H9 (cell line): ENCODE measurements around the gene ZIC4. TPM values are rescaled to one million over a fixed set of nuclear protein-coding genes. Genes with fewer than 3 reads are reported as not detected.

ENCODE experiments used
- DNase-seq: peaks from one replicate; pipeline ENCODE4 v3.0.0-alpha.2; 2017
- H2AFZ ChIP-seq: one replicate; pipeline ENCODE4 v1.6.1; 2013; ENCODE audit warnings: mild to moderate bottlenecking, low read length, control low read depth, moderate library complexity
- H2AK5ac ChIP-seq: 2 replicates; pipeline ENCODE4 v1.6.1; 2013; ENCODE audit warnings: low read length, control low read depth, mixed read lengths; ENCODE audit not compliant: insufficient read length
- H2BK120ac ChIP-seq: one replicate; pipeline ENCODE4 v1.6.1; 2013; ENCODE audit warnings: low read depth, mild to moderate bottlenecking, low read length, control low read depth, inconsistent platforms; ENCODE audit not compliant: poor library complexity, severe bottlenecking
- H2BK12ac ChIP-seq: 2 replicates; pipeline ENCODE4 v1.6.1; 2013; ENCODE audit warnings: low read length, control low read depth, mixed read lengths, low read depth; ENCODE audit not compliant: insufficient read length
- H2BK15ac ChIP-seq: 2 replicates; pipeline ENCODE4 v1.6.1; 2013; ENCODE audit warnings: low read depth, low read length, control low read depth
- H2BK20ac ChIP-seq: one replicate; pipeline ENCODE4 v1.6.1; 2013; ENCODE audit warnings: low read depth, mild to moderate bottlenecking, low read length, control low read depth, inconsistent platforms; ENCODE audit not compliant: poor library complexity, severe bottlenecking
- H2BK5ac ChIP-seq: 2 replicates; pipeline ENCODE4 v1.6.1; 2013; ENCODE audit warnings: low read length, control low read depth, mixed read lengths; ENCODE audit not compliant: insufficient read length
- H3K14ac ChIP-seq: 2 replicates; pipeline ENCODE4 v1.6.1; 2013; ENCODE audit warnings: low read length, control low read depth; ENCODE audit not compliant: insufficient read depth
- H3K18ac ChIP-seq: 2 replicates; pipeline ENCODE4 v1.6.1; 2013; ENCODE audit warnings: low read depth, mild to moderate bottlenecking, mixed read lengths, low read length, control low read depth; ENCODE audit not compliant: insufficient read length
- H3K23ac ChIP-seq: 2 replicates; pipeline ENCODE4 v1.6.1; 2013; ENCODE audit warnings: low read length, control low read depth, mixed read lengths, low read depth; ENCODE audit not compliant: insufficient read length
- H3K23me2 ChIP-seq: 2 replicates; pipeline ENCODE4 v1.6.1; 2013; ENCODE audit warnings: low read depth, mild to moderate bottlenecking, mixed read lengths, low read length, control low read depth; ENCODE audit not compliant: insufficient read length, poor library complexity, severe bottlenecking
- H3K27ac ChIP-seq: 2 replicates; pipeline ENCODE4 v1.5.1; 2013; ENCODE audit warnings: low read length, control low read depth, mixed read lengths, low read depth; ENCODE audit not compliant: insufficient read length
- H3K27me3 ChIP-seq: 2 replicates; pipeline ENCODE4 v1.6.1; 2013; ENCODE audit warnings: low read length, control low read depth, inconsistent platforms; ENCODE audit not compliant: insufficient read depth
- H3K4ac ChIP-seq: 2 replicates; pipeline ENCODE4 v1.6.1; 2013; ENCODE audit warnings: low read depth, mild to moderate bottlenecking, control low read depth, inconsistent platforms, low read length, moderate library complexity
- H3K4me1 ChIP-seq: 2 replicates; pipeline ENCODE4 v1.6.1; 2013; ENCODE audit warnings: low read length, control low read depth, inconsistent platforms; ENCODE audit not compliant: insufficient read depth
- H3K4me2 ChIP-seq: 2 replicates; pipeline ENCODE4 v1.6.1; 2013; ENCODE audit warnings: low read length, control low read depth, mixed read lengths; ENCODE audit not compliant: insufficient read length, insufficient read depth
- H3K56ac ChIP-seq: 2 replicates; pipeline ENCODE4 v1.6.1; 2013; ENCODE audit warnings: low read depth, mild to moderate bottlenecking, mixed read lengths, low read length, control low read depth; ENCODE audit not compliant: insufficient read length
- H3K79me1 ChIP-seq: 2 replicates; pipeline ENCODE4 v1.6.1; 2013; ENCODE audit warnings: low read depth, mild to moderate bottlenecking, moderate library complexity, low read length, control low read depth, inconsistent platforms; ENCODE audit not compliant: insufficient read depth, poor library complexity, severe bottlenecking
- H3K79me2 ChIP-seq: 2 replicates; pipeline ENCODE4 v1.6.1; 2013; ENCODE audit warnings: low read length, control low read depth, inconsistent platforms; ENCODE audit not compliant: insufficient read depth
- H3K9ac ChIP-seq: 2 replicates; pipeline ENCODE4 v1.6.1; 2013; ENCODE audit warnings: low read length, control low read depth, mixed read lengths; ENCODE audit not compliant: insufficient read length; ENCODE audit errors: extremely low read depth
- H3K9me3 ChIP-seq: one replicate; pipeline ENCODE4 v1.6.1; 2013; ENCODE audit warnings: low read depth, low read length, inconsistent platforms; ENCODE audit not compliant: control insufficient read depth
- H3T11ph ChIP-seq: one replicate; pipeline ENCODE4 v1.6.1; 2013; ENCODE audit warnings: mild to moderate bottlenecking, low read length, control low read depth, inconsistent platforms
- H4K20me1 ChIP-seq: one replicate; pipeline ENCODE4 v1.6.1; 2013; ENCODE audit not compliant: control insufficient read depth, insufficient read length, insufficient read depth
- H4K5ac ChIP-seq: 2 replicates; pipeline ENCODE4 v1.6.1; 2013; ENCODE audit warnings: low read depth, mild to moderate bottlenecking, mixed read lengths, low read length, control low read depth; ENCODE audit not compliant: insufficient read length
- H4K8ac ChIP-seq: replicated peaks from 2 replicates; pipeline ENCODE4 v1.6.1; 2013; ENCODE audit warnings: low read length, control low read depth, mixed read lengths, low read depth; ENCODE audit not compliant: insufficient read length
- H4K91ac ChIP-seq: 2 replicates; pipeline ENCODE4 v1.6.1; 2013; ENCODE audit warnings: low read depth, mild to moderate bottlenecking, moderate library complexity, mixed read lengths, low read length, control low read depth; ENCODE audit not compliant: insufficient read length
- H3K27ac Mint-ChIP-seq, 3 experiments: 2 replicates in 2 of 3; 3 replicates in 1 of 3; pipeline ENCODE4 v1.8.0; 2020 to 2021; ENCODE audit warnings: mixed read lengths in 3 of 3, mild to moderate bottlenecking in 1 of 3, moderate library complexity in 1 of 3
- H3K27me3 Mint-ChIP-seq: 2 replicates; pipeline ENCODE4 v1.8.0; 2021; ENCODE audit warnings: low read depth, mild to moderate bottlenecking, moderate library complexity, mixed read lengths
- H3K36me3 Mint-ChIP-seq, 3 experiments: 2 replicates in 2 of 3; 3 replicates in 1 of 3; pipeline ENCODE4 v1.8.0; 2020 to 2021; ENCODE audit warnings: low read depth in 3 of 3, mixed read lengths in 3 of 3; ENCODE audit not compliant: insufficient read depth in 1 of 3
- H3K4me1 Mint-ChIP-seq, 2 experiments: 2 replicates each; pipeline ENCODE4 v1.8.0; 2020; ENCODE audit warnings: mixed read lengths in 2 of 2
- H3K4me3 Mint-ChIP-seq, 2 experiments: 2 replicates in 1 of 2; 3 replicates in 1 of 2; pipeline ENCODE4 v1.8.0; 2020 to 2021; ENCODE audit warnings: mild to moderate bottlenecking in 2 of 2, mixed read lengths in 2 of 2, moderate library complexity in 1 of 2
- H3K9me3 Mint-ChIP-seq, 2 experiments: 2 replicates in 1 of 2; 3 replicates in 1 of 2; pipeline ENCODE4 v1.8.0; 2020; ENCODE audit warnings: mild to moderate bottlenecking in 2 of 2, mixed read lengths in 2 of 2, moderate library complexity in 1 of 2
- WGBS: extraction: QIAGEN DNeasy Blood & Tissue Kit; methylation state at CpG from one replicate; pipeline ENCODE4 v1.1.7; 2013; ENCODE audit warnings: missing lambda C conversion rate, low lambda C conversion rate, mixed read lengths; ENCODE audit not compliant: insufficient read length; ENCODE audit errors: extremely low coverage; 5-methylcytosine and 5-hydroxymethylcytosine counted together
- total RNA-seq: library from RNA; stranded (reverse); gene quantifications from 2 replicates; pipeline ENCODE4 v1.2.1, GENCODE V29; 2021
- TF ChIP-seq, protein P1 (sequence below): fragments of 200-600 bp; sonication (generic); conservative IDR thresholded peaks from 3 replicates; pipeline ENCODE4 v1.8.0; 2021; ENCODE audit warnings: antibody characterized with exemption, mild to moderate bottlenecking

ZIC4 gene
- total RNA-seq, 1 experiment from 2014 or later, result not detected

DNA sequence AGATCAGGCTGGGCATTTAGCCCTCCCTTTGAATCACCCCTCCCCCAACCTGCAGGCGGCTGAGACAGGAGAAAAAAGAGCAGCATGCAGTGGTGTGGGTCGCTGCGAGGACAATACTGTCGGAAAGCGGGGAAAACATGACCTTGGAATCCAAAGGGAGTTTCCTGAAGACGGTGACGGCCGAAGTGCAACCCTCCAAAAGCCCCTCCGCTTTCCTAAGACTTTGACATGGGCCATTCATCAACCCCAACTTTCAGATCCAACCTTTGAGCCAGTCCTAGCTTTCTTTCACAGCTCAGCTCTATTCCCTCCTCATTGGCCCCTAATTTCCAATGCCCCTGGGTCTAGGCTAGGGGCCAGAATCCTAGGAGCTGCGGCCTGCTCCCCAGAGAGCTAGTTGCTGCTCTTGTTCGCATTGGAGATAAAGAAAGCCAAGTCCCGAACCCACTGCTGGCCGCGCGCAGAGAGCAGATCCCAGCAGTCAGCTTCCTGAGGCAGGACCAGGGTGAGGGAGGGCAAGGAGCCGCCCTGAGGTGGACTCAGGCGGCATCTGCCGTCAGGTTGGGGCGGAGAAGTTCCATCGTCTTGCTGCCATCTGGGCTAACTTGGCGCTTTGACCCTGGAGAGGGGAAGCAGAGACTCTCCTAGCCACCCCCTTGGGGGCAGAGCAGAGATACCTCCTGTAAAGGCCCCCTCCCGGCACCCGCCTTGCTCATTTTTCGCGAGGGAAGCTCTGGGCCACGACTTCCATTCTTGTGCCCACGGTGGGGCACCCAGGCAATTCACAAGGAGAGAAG lies 914 bp downstream of the ZIC4 start:
- no peak overlapping the region for H3T11ph ChIP-seq
- H3K79me1 ChIP-seq, result no peaks in the 10 kb centered on the region
- peak overlapping the region; percentile 8 for H3K4me2 ChIP-seq
- Mint-ChIP-seq H3K9me3 (peaks cover 0 to 6% of the 10 kb centered on the region in 2 experiments; a peak in 3 of 5 replicates), H3K36me3 (no peaks in the 10 kb centered on the region; a peak in 1 of 7 replicates), H3K4me3 (peak overlapping the region in 1 of 2 experiments; percentile 66; a peak in 3 of 5 replicates), H3K27ac (no peak overlapping the region), H3K4me1 (peaks cover 30 to 80% of the 10 kb centered on the region in 2 experiments), H3K27me3 (peaks cover 100% of the 10 kb centered on the region)
- H3K9me3 ChIP-seq, result no peaks in the 10 kb centered on the region
- H4K20me1 ChIP-seq, result no peaks in the 10 kb centered on the region
- no peak overlapping the region for H2BK20ac ChIP-seq
- H2AK5ac ChIP-seq, result no peak overlapping the region
- no peak overlapping the region for H2BK120ac ChIP-seq
- H3K27me3 ChIP-seq, result peaks cover 64% of the 10 kb centered on the region
- no peak overlapping the region for H2BK5ac ChIP-seq
- no peak overlapping the region for H3K56ac ChIP-seq
- H2AFZ ChIP-seq, result no peak overlapping the region
- H4K8ac ChIP-seq, result no peak overlapping the region
- DNase-seq, result peak; percentile 64
- H3K79me2 ChIP-seq, result no peaks in the 10 kb centered on the region
- no peak overlapping the region for H3K27ac ChIP-seq
- H4K91ac ChIP-seq, result no peak overlapping the region
- no peak overlapping the region for H2BK12ac ChIP-seq
- no CpG with 5 or more reads among the region's 27 CpGs for WGBS
- TF ChIP-seq, protein P1, sequence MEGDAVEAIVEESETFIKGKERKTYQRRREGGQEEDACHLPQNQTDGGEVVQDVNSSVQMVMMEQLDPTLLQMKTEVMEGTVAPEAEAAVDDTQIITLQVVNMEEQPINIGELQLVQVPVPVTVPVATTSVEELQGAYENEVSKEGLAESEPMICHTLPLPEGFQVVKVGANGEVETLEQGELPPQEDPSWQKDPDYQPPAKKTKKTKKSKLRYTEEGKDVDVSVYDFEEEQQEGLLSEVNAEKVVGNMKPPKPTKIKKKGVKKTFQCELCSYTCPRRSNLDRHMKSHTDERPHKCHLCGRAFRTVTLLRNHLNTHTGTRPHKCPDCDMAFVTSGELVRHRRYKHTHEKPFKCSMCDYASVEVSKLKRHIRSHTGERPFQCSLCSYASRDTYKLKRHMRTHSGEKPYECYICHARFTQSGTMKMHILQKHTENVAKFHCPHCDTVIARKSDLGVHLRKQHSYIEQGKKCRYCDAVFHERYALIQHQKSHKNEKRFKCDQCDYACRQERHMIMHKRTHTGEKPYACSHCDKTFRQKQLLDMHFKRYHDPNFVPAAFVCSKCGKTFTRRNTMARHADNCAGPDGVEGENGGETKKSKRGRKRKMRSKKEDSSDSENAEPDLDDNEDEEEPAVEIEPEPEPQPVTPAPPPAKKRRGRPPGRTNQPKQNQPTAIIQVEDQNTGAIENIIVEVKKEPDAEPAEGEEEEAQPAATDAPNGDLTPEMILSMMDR, result no peak
- peaks cover 10% of the 10 kb centered on the region for H3K4me1 ChIP-seq
- H3K23ac ChIP-seq, result no peak overlapping the region
- no peak overlapping the region for H3K18ac ChIP-seq
- H3K23me2 ChIP-seq, result peaks cover 19% of the 10 kb centered on the region
- no peak overlapping the region for H3K4ac ChIP-seq
- H2BK15ac ChIP-seq, result no peak overlapping the region
- H4K5ac ChIP-seq, result no peak overlapping the region
- H3K14ac ChIP-seq, result no peak overlapping the region
- H3K9ac ChIP-seq, result no peak overlapping the region
